Left lung (tissue), 10 donors: Measurements from ENCODE around the gene ZBTB46. TPM values are rescaled to one million over a fixed set of nuclear protein-coding genes. Genes with fewer than 3 reads are reported as not detected.
A peak's percentile ranks its signal among the peaks of the same experiment; 100 is the strongest.

ENCODE experiments used
- ATAC-seq: fragments of 200-7000 bp; cut with Tn5 transposase; one replicate; pipeline ENCODE4 v1.9.1; 2020; ENCODE audit warnings: moderate library complexity
- DNase-seq, 4 donors: peaks; one replicate each; pipeline ENCODE4 v3.0.0-alpha.2; 2013 to 2020
- H3K27ac ChIP-seq, 2 donors: fragments of 200-600 bp; sonication (generic) in 1 of 2; one replicate each; pipeline versions ENCODE4 v1.5.0 to v1.8.0; 2020 to 2021
- H3K27me3 ChIP-seq, 2 donors: fragments of 200-600 bp; sonication (generic) in 1 of 2; one replicate each; pipeline versions ENCODE4 v1.5.0 to v1.8.0; 2020 to 2021
- H3K36me3 ChIP-seq, 2 donors: fragments of 200-600 bp; sonication (generic) in 1 of 2; one replicate each; pipeline versions ENCODE4 v1.5.0 to v1.8.0; 2020 to 2021
- H3K4me1 ChIP-seq, 2 donors: fragments of 200-600 bp; one replicate each; pipeline ENCODE4 v1.8.0; 2021
- H3K4me3 ChIP-seq, 2 donors: fragments of 200-600 bp; sonication (generic) in 1 of 2; one replicate each; pipeline versions ENCODE4 v1.5.0 to v1.8.0; 2020 to 2021; ENCODE audit warnings: mild to moderate bottlenecking in 1 of 2
- H3K9me3 ChIP-seq, 2 donors: fragments of 200-600 bp; sonication (generic) in 1 of 2; one replicate each; pipeline versions ENCODE4 v1.5.0 to v1.8.0; 2020 to 2021
- CTCF ChIP-seq, 2 donors: fragments of 200-600 bp; sonication (generic) in 1 of 2; IDR thresholded peaks; one replicate each; pipeline versions ENCODE4 v1.5.0 to v1.8.0; 2021; ENCODE audit warnings: antibody characterized with exemption in 2 of 2
- intact Hi-C, 2 donors: fragments of 100-400 bp; cut with DNase I; formaldehyde crosslinking; loops; one replicate each; pipeline versions ENCODE4 v1.11.2 to v1.14.2; 2022
- polyA plus RNA-seq, 6 donors: library from polyadenylated mRNA; unstranded; fragments of 120-200 nt; gene quantifications; one replicate each; pipeline ENCODE4 v1.2.1, GENCODE V29; 2013; ENCODE audit not compliant: insufficient read length in 6 of 6
- total RNA-seq, 2 donors: library from RNA; stranded (reverse); fragmentation: NEBNext Ultra II Directional; extraction: Animal tissue kit (Norgen Biotek cat#: 25700); gene quantifications; one replicate each; pipeline ENCODE4 v1.2.1, GENCODE V29; 2021
- donor health status: DM: no; HTN: yes; CAD: no.
- donor health status: DM: no; HTN: no; CAD: no.

The ZBTB46 gene
- total and polyA plus RNA-seq, 8 donors, result 9.2 to 16.3 (median 11.7) TPM

DNA sequence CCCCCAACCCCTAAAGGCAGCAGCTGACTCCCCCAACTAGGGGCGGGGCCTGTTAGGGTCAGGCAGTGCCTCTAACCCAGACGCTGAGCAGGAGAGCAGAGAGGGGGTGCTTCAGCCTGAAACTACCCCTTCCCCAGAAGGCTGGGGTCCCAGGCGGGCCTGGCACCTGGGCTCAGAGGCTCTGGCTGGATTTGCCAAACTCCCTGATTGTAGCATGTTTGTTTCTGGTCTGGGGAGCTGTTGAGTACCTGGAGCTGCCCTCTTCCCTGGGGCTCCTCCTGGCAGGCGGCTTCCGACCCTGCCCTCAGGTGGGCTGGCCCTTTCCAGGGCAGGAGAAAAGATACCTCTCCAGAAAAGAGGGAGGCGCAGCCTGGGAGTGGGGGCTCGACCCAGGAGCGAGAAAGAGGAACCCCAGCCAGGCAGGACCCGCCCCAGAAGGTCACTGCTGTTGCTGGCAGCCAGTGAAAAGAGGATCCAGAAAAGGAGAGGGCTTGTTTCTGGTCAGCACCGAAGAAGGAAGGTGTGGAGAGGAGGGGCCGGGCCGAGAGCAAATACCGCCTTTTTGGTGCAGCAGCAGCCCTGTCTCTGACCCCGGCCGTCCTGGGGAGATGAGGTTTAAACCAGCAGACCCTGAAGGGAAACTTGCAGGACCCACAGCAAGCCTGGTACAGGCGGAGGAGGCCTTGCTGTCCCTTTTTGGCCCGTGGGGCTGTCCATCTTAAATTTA lies 29.4 kb upstream of the ZBTB46 start:
- no peaks in the 10 kb centered on the region for H3K9me3 ChIP-seq
- peaks cover 24 to 67% of the 10 kb centered on the region in 2 donors for H3K4me1 ChIP-seq
- DNase-seq (peak in 2 of 4 donors; percentile 64 to 87), ATAC-seq (no peak)
- H3K27ac ChIP-seq, result peak overlapping the region in 1 of 2 donors; percentile 61
- H3K36me3 ChIP-seq, result peaks cover 0 to 21% of the 10 kb centered on the region in 2 donors
- intact Hi-C loops, result no loop called here
- no peak for TF ChIP-seq CTCF (IDR thresholded peaks at IDR 0.05)
- peaks cover 0 to 21% of the 10 kb centered on the region in 2 donors for H3K27me3 ChIP-seq
- no peak overlapping the region for H3K4me3 ChIP-seq

GRCh38 chr20:63859166-63859699 lies 28.2 kb upstream of the ZBTB46 start:
- ATAC-seq, result no peak
- intact Hi-C loops, result loop anchor here in 1 of 2 donors (10.0 kb wide), 1 partner anchor 74 kb away; no protein-coding TSS in a partner anchor
- no peak for DNase-seq
- no peak for TF ChIP-seq CTCF (IDR thresholded peaks at IDR 0.05)
- no peak overlapping the region for H3K4me3 ChIP-seq
- peaks cover 37 to 80% of the 10 kb centered on the region in 2 donors for H3K4me1 ChIP-seq
- H3K27me3 ChIP-seq, result peaks cover 0 to 33% of the 10 kb centered on the region in 2 donors
- H3K27ac ChIP-seq, result peak overlapping the region; percentile 14 to 70
- H3K9me3 ChIP-seq, result no peaks in the 10 kb centered on the region
- H3K36me3 ChIP-seq, result peaks cover 0 to 21% of the 10 kb centered on the region in 2 donors

DNA sequence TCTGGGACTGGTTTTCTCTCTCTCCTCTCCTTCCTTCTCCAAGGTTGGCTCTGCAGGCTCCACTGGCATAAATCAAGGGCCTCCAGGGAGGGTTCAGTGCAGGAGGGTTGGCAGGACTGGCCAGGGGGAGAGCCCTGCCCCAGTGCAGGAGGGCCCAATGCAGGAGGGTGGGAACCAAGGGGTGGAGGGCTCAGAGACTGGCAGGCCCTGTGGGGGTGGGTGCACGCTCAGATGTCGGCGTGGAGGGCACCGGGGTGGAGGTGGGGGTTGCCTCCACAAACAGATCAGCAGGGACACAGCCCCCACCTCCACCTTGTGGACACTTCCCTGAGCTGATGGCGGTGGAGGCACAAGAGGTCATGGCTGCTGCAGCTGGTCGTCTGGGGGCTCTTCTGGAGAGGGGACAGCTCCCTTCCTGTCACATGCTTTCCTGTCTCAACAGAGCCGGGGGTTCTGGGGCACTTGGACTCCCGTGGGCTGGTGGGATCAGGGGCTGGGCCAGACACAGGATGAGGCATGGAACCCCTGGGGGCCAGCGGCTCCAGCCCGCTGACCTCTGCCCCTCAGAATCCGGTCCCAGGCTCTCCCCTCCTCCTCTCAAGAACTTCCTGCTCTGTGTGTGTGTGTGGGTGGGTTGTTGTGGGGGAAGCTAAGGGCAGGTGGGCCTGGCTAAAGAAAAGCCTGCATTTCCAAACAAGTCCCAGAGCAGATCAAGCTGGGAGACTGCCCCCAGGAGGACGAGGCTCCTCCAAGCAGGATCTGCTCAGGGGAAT lies 27.5 kb upstream of the ZBTB46 start:
- Histone ChIP-seq H3K4me1 (peaks cover 38 to 80% of the 10 kb centered on the region in 2 donors), H3K36me3 (peaks cover 0 to 21% of the 10 kb centered on the region in 2 donors), H3K27ac (peak overlapping the region; percentile 17 to 70), H3K4me3 (no peak overlapping the region), H3K9me3 (no peaks in the 10 kb centered on the region), H3K27me3 (peaks cover 0 to 37% of the 10 kb centered on the region in 2 donors)
- TF ChIP-seq CTCF (IDR thresholded peaks at IDR 0.05), result no peak
- DNase-seq, result peak in 3 of 4 donors; percentile 31 to 74 (median 67)
- intact Hi-C loops, result loop anchor here in 1 of 2 donors (10.0 kb wide), 1 partner anchor 74 kb away; no protein-coding TSS in a partner anchor
- ATAC-seq, result peak; percentile 8

DNA sequence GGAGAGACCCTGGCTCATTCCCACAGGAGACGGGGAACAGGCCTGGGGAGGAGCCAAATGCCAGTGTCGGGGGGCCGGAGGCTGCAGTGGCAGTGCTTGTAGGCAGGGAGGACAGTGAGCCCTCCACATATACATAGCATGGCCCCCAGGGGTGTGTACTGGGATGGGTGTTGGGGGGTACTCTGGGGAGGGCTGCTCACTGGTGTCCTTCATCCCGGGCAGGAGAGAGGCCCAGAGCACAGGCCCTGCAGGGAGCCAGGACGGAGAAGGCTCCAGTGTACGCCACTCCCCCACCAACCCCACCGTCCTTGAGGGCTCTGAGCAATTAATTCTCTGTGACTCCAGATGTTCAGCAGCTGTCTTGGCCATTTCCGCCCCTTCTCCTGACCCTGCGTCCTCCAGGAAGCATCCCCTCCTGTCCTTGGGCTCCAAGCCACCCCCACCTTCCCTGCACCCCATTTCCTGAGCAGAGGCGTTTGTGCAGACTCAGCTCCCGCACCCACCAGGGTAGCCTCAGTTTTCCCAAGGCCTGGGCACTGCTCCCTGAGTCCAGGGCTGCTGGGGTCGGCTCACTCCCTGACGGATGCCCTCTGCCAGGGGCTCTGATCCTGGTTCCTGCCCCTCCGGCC lies 26.8 kb upstream of the ZBTB46 start:
- peaks cover 0 to 19% of the 10 kb centered on the region in 2 donors for H3K36me3 ChIP-seq
- no peaks in the 10 kb centered on the region for H3K9me3 ChIP-seq
- peak overlapping the region; percentile 17 to 70 for H3K27ac ChIP-seq
- peak in 1 of 4 donors; percentile 73 for DNase-seq
- no peak for TF ChIP-seq CTCF (IDR thresholded peaks at IDR 0.05)
- peaks cover 0 to 37% of the 10 kb centered on the region in 2 donors for H3K27me3 ChIP-seq
- no peak overlapping the region for H3K4me3 ChIP-seq
- intact Hi-C loops, result loop anchor here in 1 of 2 donors (10.0 kb wide), 1 partner anchor 73 kb away; no protein-coding TSS in a partner anchor
- no peak for ATAC-seq
- H3K4me1 ChIP-seq, result peaks cover 33 to 80% of the 10 kb centered on the region in 2 donors
